DOHH2 (cell line): ENCODE data around the gene KRT33B.

Experiments used
- EZH2phosphoT487 ChIP-seq: fragments of 200-600 bp; sonication (generic); IDR thresholded peaks from 2 replicates; pipeline ENCODE4 v1.6.1; 2017; ENCODE audit warnings: borderline replicate concordance, mild to moderate bottlenecking, antibody characterized with exemption, low read length, moderate library complexity, mixed read lengths
- TF ChIP-seq, protein P1 (sequence below): fragments of 200-600 bp; sonication (generic); IDR thresholded peaks from one replicate; pipeline ENCODE4 v1.5.1; 2014; ENCODE audit warnings: antibody characterized with exemption, mild to moderate bottlenecking, low read depth, low read length; ENCODE audit not compliant: poor library complexity, severe bottlenecking

DNA sequence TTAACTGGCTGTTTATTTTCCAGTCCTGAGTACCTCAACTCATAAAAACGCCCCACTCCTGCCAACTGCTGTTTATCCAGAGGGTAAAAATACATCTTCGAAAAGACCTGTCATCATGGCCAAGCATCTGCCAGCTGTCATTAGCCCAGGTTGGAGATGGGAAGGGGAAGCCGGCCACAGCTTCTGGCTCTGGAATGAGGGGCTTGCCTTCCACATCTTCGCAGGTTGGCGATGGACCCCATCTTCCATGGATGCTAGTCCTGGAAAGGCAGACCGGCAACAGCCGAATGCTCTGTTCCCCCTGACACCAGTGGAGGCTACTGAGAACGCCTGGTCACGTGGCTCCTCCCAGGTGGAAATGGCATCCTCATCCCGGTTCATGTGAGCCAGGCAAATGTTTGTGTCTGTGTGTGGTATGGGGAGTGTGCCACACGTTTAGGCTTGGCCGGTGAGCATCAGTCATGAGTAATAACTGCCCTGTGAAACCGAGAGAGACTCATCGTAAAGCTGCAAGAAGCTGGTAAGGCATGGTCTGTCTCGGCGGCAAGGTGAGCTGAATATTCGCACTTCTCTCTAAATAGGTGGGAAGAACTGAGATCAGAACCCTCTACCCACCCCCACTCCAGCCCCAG, 53.7 kb downstream of the KRT33B start:
- TF ChIP-seq, protein P1, sequence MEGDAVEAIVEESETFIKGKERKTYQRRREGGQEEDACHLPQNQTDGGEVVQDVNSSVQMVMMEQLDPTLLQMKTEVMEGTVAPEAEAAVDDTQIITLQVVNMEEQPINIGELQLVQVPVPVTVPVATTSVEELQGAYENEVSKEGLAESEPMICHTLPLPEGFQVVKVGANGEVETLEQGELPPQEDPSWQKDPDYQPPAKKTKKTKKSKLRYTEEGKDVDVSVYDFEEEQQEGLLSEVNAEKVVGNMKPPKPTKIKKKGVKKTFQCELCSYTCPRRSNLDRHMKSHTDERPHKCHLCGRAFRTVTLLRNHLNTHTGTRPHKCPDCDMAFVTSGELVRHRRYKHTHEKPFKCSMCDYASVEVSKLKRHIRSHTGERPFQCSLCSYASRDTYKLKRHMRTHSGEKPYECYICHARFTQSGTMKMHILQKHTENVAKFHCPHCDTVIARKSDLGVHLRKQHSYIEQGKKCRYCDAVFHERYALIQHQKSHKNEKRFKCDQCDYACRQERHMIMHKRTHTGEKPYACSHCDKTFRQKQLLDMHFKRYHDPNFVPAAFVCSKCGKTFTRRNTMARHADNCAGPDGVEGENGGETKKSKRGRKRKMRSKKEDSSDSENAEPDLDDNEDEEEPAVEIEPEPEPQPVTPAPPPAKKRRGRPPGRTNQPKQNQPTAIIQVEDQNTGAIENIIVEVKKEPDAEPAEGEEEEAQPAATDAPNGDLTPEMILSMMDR = no peak
- no peak for TF ChIP-seq EZH2phosphoT487
